ENCODE results near the gene ABCC4. TPM values are rescaled to one million over a fixed set of nuclear protein-coding genes. Genes with fewer than 3 reads are reported as not detected.

Gene ABCC4
- total RNA-seq, 1 experiment from 2014 or later = 17.7 TPM

DNA sequence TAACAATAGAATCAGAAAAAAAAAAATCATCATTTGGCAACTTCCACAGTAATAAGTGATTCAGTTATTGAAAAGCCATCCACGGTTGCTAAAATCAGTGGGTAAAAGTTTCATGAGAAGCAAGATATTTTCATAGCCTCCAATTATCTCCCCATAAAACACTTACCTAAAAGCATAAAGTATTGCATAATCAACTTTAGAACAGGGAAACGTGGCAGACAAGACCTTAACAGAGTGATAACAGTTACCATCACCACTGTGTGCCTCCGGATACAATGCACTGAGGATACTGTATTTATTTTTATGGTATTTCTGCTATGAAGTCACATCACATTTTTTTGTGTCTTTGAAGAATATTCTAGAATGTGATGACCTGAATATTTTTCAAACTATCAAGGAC is 37.0 kb downstream of the ABCC4 start:
- Histone ChIP-seq H3K9me3 (ENCODE audit: low read length) (no peaks in the 10 kb centered on the region), H3K9me2 (replicated peaks; ENCODE audit: low read length) (no peaks in the 10 kb centered on the region), H4K20me1 (ENCODE audit: low read length) (no peaks in the 10 kb centered on the region), H3K9ac (ENCODE audit: low read length) (no peak overlapping the region), H3K27ac (ENCODE audit: low read length) (no peak overlapping the region), H2AFZ (ENCODE audit: low read length) (no peak overlapping the region), H3K79me2 (ENCODE audit: low read length) (no peaks in the 10 kb centered on the region), H3K36me3 (ENCODE audit: low read depth, low read length) (no peaks in the 10 kb centered on the region), H3K4me3 (ENCODE audit: low read length) (no peak overlapping the region), H3F3A (ENCODE audit: low read length, unreplicated experiment) (no peaks in the 10 kb centered on the region), H3K4me1 (ENCODE audit: insufficient read depth, low read length) (peaks cover 19% of the 10 kb centered on the region), H3K27me3 (ENCODE audit: low read length) (no peaks in the 10 kb centered on the region), H3K4me2 (ENCODE audit: low read length) (no peak overlapping the region)
- intact Hi-C loops (cut with micrococcal nuclease) = no loop called here
- CTCF ChIA-PET = no interaction called here
- ATAC-seq (no peak), DNase-seq (no peak)
- TF ChIP-seq EZH2 (IDR thresholded peaks at IDR 0.05; ENCODE audit: low read length, unreplicated experiment) (no peak), EZH2phosphoT487 (IDR thresholded peaks at IDR 0.05; ENCODE audit: borderline replicate concordance, low read length) (no peak)
- TF ChIP-seq, protein P1, sequence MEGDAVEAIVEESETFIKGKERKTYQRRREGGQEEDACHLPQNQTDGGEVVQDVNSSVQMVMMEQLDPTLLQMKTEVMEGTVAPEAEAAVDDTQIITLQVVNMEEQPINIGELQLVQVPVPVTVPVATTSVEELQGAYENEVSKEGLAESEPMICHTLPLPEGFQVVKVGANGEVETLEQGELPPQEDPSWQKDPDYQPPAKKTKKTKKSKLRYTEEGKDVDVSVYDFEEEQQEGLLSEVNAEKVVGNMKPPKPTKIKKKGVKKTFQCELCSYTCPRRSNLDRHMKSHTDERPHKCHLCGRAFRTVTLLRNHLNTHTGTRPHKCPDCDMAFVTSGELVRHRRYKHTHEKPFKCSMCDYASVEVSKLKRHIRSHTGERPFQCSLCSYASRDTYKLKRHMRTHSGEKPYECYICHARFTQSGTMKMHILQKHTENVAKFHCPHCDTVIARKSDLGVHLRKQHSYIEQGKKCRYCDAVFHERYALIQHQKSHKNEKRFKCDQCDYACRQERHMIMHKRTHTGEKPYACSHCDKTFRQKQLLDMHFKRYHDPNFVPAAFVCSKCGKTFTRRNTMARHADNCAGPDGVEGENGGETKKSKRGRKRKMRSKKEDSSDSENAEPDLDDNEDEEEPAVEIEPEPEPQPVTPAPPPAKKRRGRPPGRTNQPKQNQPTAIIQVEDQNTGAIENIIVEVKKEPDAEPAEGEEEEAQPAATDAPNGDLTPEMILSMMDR (conservative IDR thresholded peaks at IDR 0.05; ENCODE audit: low read depth, low read length) = no peak
- BruUV-seq (replicated peaks) = no TSS peak
- POLR2A ChIA-PET (ENCODE audit: unreplicated experiment) = no interaction called here

DNA sequence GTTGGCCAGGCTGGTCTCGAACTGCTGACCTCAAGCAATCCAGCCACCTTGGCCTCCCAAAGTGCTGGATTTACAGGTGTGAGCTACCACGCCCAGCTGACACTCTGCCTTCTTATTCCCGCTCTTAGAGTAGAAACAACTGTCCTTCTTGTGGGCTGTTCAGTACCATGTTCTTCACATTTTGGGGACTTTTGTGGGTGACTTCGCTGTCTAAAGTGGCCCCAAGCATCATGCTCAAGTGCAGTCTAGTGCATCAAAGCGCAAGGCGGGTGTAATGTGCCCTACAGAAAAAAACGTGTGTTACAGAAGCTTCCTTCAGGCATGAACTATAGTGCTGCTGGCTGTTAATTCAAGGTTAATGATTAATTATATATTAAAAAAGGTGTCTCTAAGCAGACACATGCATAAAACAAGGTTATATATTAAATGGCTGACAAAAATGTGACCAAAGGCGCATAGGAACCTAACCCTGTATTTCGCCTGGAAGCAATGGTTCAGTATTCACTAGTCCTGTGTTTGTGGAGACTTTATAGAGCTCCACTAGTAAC is 38.3 kb downstream of the ABCC4 start:
- DNase-seq (no peak), ATAC-seq (no peak)
- H3K4me1 ChIP-seq (ENCODE audit: insufficient read depth, low read length) = peaks cover 8% of the 10 kb centered on the region
- H3K4me2 ChIP-seq (ENCODE audit: low read length) = no peak overlapping the region
- intact Hi-C loops (cut with micrococcal nuclease) = no loop called here
- H3K9me3 ChIP-seq (ENCODE audit: low read length) = no peaks in the 10 kb centered on the region
- no peaks in the 10 kb centered on the region for H3F3A ChIP-seq (ENCODE audit: low read length, unreplicated experiment)
- H3K27me3 ChIP-seq (ENCODE audit: low read length) = no peaks in the 10 kb centered on the region
- H3K79me2 ChIP-seq (ENCODE audit: low read length) = no peaks in the 10 kb centered on the region
- H3K4me3 ChIP-seq (ENCODE audit: low read length) = no peak overlapping the region
- H3K27ac ChIP-seq (ENCODE audit: low read length) = no peak overlapping the region
- no peaks in the 10 kb centered on the region for H3K36me3 ChIP-seq (ENCODE audit: low read depth, low read length)
- ChIA-PET CTCF (interaction anchor here (0.9 kb wide), 1 partner anchor 34 kb away, joined by 11 read pairs; no protein-coding TSS in a partner anchor), POLR2A (ENCODE audit: unreplicated experiment) (no interaction called here)
- H2AFZ ChIP-seq (ENCODE audit: low read length) = no peak overlapping the region
- no peaks in the 10 kb centered on the region for H4K20me1 ChIP-seq (ENCODE audit: low read length)
- TF ChIP-seq, protein P1 (conservative IDR thresholded peaks at IDR 0.05; ENCODE audit: low read depth, low read length) = no peak
- TF ChIP-seq EZH2 (IDR thresholded peaks at IDR 0.05; ENCODE audit: low read length, unreplicated experiment) = no peak
- no peak for TF ChIP-seq EZH2phosphoT487 (IDR thresholded peaks at IDR 0.05; ENCODE audit: borderline replicate concordance, low read length)
- no peak overlapping the region for H3K9ac ChIP-seq (ENCODE audit: low read length)
- no peaks in the 10 kb centered on the region for H3K9me2 ChIP-seq (replicated peaks; ENCODE audit: low read length)
- BruUV-seq (replicated peaks) = no TSS peak

DNA sequence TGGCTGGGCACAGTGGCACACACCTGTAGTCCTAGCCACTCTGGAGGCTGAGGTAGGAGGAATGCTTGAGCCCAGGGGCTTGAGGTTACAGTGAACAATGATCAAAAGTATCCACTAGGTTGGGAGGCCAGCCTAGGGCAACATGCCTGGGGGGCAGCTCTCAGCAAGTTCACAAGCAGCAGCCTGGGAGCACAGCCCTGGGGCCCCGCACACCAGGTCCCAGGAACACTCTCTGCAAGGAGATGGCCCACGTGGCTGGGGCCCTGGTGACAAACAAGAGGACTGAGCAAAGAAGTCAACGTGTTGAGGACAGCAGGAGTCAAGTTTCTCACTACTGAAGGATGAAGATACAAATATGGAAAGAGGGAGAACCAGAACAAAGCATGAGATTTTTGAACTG is 39.3 kb downstream of the ABCC4 start:
- POLR2A ChIA-PET (ENCODE audit: unreplicated experiment) = no interaction called here
- TF ChIP-seq, protein P1 (conservative IDR thresholded peaks at IDR 0.05; ENCODE audit: low read depth, low read length) = no peak
- Histone ChIP-seq H3K4me3 (ENCODE audit: low read length) (no peak overlapping the region), H3K9me2 (replicated peaks; ENCODE audit: low read length) (no peaks in the 10 kb centered on the region), H3F3A (ENCODE audit: low read length, unreplicated experiment) (no peaks in the 10 kb centered on the region), H3K79me2 (ENCODE audit: low read length) (no peaks in the 10 kb centered on the region), H3K9ac (ENCODE audit: low read length) (no peak overlapping the region), H2AFZ (ENCODE audit: low read length) (no peak overlapping the region), H4K20me1 (ENCODE audit: low read length) (no peaks in the 10 kb centered on the region), H3K9me3 (ENCODE audit: low read length) (no peaks in the 10 kb centered on the region), H3K4me1 (ENCODE audit: insufficient read depth, low read length) (peaks cover under 1% of the 10 kb centered on the region; the same call in 1 of the 2 replicates), H3K4me2 (ENCODE audit: low read length) (no peak overlapping the region), H3K27me3 (ENCODE audit: low read length) (no peaks in the 10 kb centered on the region), H3K27ac (ENCODE audit: low read length) (no peak overlapping the region), H3K36me3 (ENCODE audit: low read depth, low read length) (no peaks in the 10 kb centered on the region)
- no TSS peak for BruUV-seq (replicated peaks)
- CTCF ChIA-PET = no interaction called here
- intact Hi-C loops (cut with micrococcal nuclease) = no loop called here
- DNase-seq (no peak), ATAC-seq (no peak)

All from PC-3 (cell line).